AG04450 (cell line): ENCODE results near the gene HYKK. TPM values are rescaled to one million over a fixed set of nuclear protein-coding genes. Genes with fewer than 3 reads are reported as not detected.
"Not testable (repeated sequence)": the region's sequence is repeated elsewhere in the genome, so short reads cannot be mapped to it uniquely, and the experiment has no call there.

Experiments
- CTCF ChIA-PET: fragments of 300-600, 350-600 bp; formaldehyde crosslinking; extraction: SDS; loops from one replicate; lab custom pipeline; 2022; ENCODE audit warnings: antibody characterized with exemption, inconsistent platforms; lab: Charles Lee
- POLR2A ChIA-PET: fragments of 350-600 bp; formaldehyde crosslinking; extraction: SDS; loops from one replicate; lab custom pipeline; 2021; ENCODE audit warnings: antibody characterized with exemption, inconsistent platforms; lab: Yijun Ruan, JAX
- DNase-seq: peaks from one replicate; pipeline ENCODE4 v3.0.0-alpha.2; 2011; ENCODE audit warnings: low read depth, low spot score
- H3K27ac ChIP-seq: one replicate; pipeline ENCODE4 v1.5.1; 2012; ENCODE audit warnings: low read depth, low read length, control low read depth
- H3K27me3 ChIP-seq: one replicate; pipeline ENCODE4 v1.6.0; 2012; ENCODE audit warnings: low read length; ENCODE audit not compliant: control insufficient read depth, insufficient read depth
- H3K4me3 ChIP-seq: 2 replicates; pipeline ENCODE4 v1.5.1; 2011; ENCODE audit warnings: mild to moderate bottlenecking, low read depth, low read length, control low read depth
- H3K9me3 ChIP-seq: 2 replicates; pipeline ENCODE4 v1.5.1; 2012; ENCODE audit warnings: low read length; ENCODE audit not compliant: control insufficient read depth, insufficient read depth
- CTCF ChIP-seq: IDR thresholded peaks from 2 replicates; pipeline ENCODE4 v1.5.1; 2011; ENCODE audit warnings: low read depth, low read length, control low read depth, inconsistent platforms
- polyA plus RNA-seq: library from polyadenylated mRNA; depleted of rRNA; stranded (reverse); fragments of >200 nt; gene quantifications from 2 replicates; pipeline ENCODE4 v1.2.3, GENCODE V29; 2011

HYKK gene
- polyA plus RNA-seq, 1 experiment: 3.6 TPM

DNA sequence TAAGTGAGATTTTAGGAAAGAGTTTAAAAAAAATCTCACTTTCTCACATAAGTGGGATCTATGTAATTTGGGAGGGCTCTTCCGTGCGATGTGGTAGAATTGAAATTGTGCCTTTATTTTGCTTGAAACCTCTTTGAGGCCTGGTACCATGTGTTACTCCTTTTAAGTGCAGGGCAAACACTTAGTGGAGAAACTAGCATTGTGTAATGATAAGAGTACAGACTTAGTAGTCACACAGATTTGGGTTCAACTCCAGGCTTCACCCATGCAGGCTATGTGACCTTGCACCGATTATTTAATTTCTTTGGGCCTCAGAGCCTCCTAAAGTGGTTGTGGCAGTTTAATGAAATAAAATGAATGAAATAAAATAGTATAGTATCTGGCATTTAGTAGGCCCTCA, 35.3 kb downstream of the HYKK start:
- ChIA-PET CTCF (no interaction called here), POLR2A (no interaction called here)
- TF ChIP-seq CTCF: no peak
- Histone ChIP-seq H3K27me3 (no peaks in the 10 kb centered on the region), H3K4me3 (no peak overlapping the region), H3K27ac (no peak overlapping the region), H3K9me3 (no peaks in the 10 kb centered on the region; the same call in 1 of the 2 replicates)
- DNase-seq: no peak

DNA sequence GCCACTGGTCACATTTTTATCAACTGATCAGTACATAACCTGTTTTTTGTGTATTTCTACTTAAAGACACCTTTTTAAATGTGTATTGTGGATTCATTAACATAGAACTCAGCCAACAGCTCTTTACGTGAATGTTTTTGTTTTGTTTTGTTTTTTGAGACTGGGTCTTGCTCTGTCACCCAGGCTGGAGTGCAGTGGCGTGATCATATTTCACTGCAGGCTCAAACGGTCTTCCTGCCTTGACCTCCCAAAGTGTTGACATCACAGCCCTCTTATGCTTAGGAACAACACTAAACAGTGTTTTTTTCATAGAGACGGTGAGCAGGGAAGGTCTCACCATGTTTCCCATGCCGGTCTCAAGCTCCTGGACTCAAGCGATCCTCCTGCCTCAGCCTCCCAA, 42.8 kb downstream of the HYKK start:
- H3K27me3 ChIP-seq: no peaks in the 10 kb centered on the region
- H3K9me3 ChIP-seq: no peaks in the 10 kb centered on the region
- no peak overlapping the region for H3K27ac ChIP-seq
- ChIA-PET CTCF (interaction anchor here (1.0 kb wide), 1 partner anchor 10 kb away, joined by 3 read pairs; the partner anchor contains the start of gene PSMA4), POLR2A (no interaction called here)
- TF ChIP-seq CTCF: no peak
- no peak overlapping the region for H3K4me3 ChIP-seq
- no peak for DNase-seq

DNA sequence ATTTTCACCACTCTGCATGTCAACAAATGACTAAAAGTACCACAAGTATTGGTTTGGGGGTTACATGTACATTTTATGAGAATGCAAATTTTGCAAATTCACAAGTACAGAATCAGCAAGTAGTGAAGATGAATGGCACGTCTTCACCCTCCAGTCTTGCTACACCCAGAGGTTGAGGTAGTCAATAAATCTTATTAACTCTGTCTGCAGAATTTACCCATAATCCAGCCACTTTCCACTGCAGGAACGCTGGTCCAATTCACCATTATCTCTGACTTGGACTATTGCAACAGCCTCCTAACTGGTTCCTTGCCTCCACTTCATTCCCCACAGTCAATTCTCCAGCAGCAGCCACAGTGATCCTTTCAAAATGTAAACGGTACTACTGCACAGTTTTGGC, 43.4 kb downstream of the HYKK start:
- DNase-seq: no peak
- H3K27ac ChIP-seq: no peak overlapping the region
- H3K27me3 ChIP-seq: no peaks in the 10 kb centered on the region
- CTCF ChIA-PET: interaction anchor here (1.0 kb wide), 1 partner anchor 10 kb away, joined by 3 read pairs; the partner anchor contains the start of gene PSMA4
- no peak overlapping the region for H3K4me3 ChIP-seq
- TF ChIP-seq CTCF: no peak
- POLR2A ChIA-PET: no interaction called here
- no peaks in the 10 kb centered on the region for H3K9me3 ChIP-seq

DNA sequence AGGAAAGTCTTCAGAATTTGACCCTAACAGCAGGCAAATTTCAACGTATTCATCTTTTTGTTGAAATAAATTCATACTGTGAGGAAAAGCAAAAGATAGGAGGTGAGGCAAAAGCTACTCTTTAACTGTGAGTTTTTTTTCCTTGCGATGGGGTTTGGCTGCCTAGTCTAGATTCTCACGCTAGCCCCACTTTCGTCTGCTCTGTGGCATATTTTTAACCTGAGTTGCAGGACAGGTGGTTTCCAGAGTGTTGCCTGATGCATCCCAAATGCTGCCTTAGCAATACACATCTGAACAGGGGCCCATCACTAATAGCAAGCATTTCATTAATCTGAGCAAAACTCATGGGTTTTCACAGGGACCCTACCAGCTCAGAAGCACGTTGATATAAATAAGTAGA, 44.5 kb downstream of the HYKK start:
- Histone ChIP-seq H3K4me3 (no peak overlapping the region), H3K27me3 (no peaks in the 10 kb centered on the region), H3K9me3 (no peaks in the 10 kb centered on the region), H3K27ac (no peak overlapping the region)
- no peak for TF ChIP-seq CTCF
- no peak for DNase-seq
- CTCF ChIA-PET: no interaction called here
- POLR2A ChIA-PET: interaction anchor here (1.0 kb wide), 1 partner anchor 12 kb away, joined by 4 read pairs; the partner anchor contains the start of gene PSMA4

GRCh38 chr15:78552597-78552996, 45.2 kb downstream of the HYKK start:
- Histone ChIP-seq H3K9me3 (no peaks in the 10 kb centered on the region), H3K4me3 (no peak overlapping the region), H3K27me3 (no peaks in the 10 kb centered on the region), H3K27ac (no peak overlapping the region)
- no peak for DNase-seq
- TF ChIP-seq CTCF: no peak
- CTCF ChIA-PET: interaction anchor here (0.6 kb wide), 1 partner anchor 175 kb away, joined by 3 read pairs; no protein-coding TSS in a partner anchor
- POLR2A ChIA-PET: no interaction called here

DNA sequence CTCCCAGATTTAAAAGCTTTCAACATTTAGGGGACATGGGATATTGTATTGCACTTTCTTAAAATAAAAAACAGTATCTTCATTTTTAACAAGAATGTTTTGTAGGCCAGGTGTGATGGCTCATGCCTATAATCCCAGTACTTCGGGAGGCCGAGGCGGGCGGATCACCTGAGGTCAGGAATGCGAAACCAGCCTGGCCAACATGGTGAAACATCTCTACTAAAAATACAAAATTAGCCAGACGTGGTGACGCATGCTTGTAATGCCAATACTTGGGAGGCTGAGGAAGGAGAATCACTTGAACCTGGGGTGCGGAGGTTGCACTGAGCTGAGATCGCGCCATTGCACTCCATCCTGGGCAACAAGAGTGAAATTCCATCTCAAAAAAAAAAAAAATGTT, 52.8 kb downstream of the HYKK start:
- H3K4me3 ChIP-seq, POLR2A ChIA-PET, H3K27ac ChIP-seq, H3K9me3 ChIP-seq, DNase-seq, H3K27me3 ChIP-seq, CTCF ChIA-PET: not testable (repeated sequence)
